PC-9 (cell line): ENCODE results near the gene NOX5. TPM values are rescaled to one million over a fixed set of nuclear protein-coding genes. Genes with fewer than 3 reads are reported as not detected.

Experiments
- BruUV-seq: library from RNA; stranded (reverse); fragments of 400-500 nt; replicated peaks from 2 replicates; lab custom pipeline; 2021; lab: Mats Ljungman, UMichigan
- CTCF ChIA-PET: fragments of 300-600 bp; sonication (Branson Sonifier 250); formaldehyde crosslinking; loops from one replicate; lab custom pipeline; 2022; ENCODE audit warnings: antibody characterized with exemption; lab: Charles Lee
- POLR2A ChIA-PET: fragments of 300-600 bp; sonication (Branson Sonifier 250); formaldehyde crosslinking; loops from one replicate; lab custom pipeline; 2022; ENCODE audit warnings: antibody characterized with exemption; ENCODE audit not compliant: unreplicated experiment; lab: Charles Lee
- DNase-seq, 2 experiments: peaks; one replicate each; pipeline versions ENCODE4 v3.0.0 to v3.0.0-alpha.2; 2015 to 2022; ENCODE audit warnings: mixed read lengths in 1 of 2
- H2AFZ ChIP-seq: fragments of 200-600 bp; sonication (generic); 2 replicates; pipeline ENCODE4 v1.8.1; 2017; ENCODE audit warnings: antibody characterized with exemption
- H3F3A ChIP-seq: fragments of 200-600 bp; sonication (generic); 2 replicates; pipeline ENCODE4 v1.8.1; 2017; ENCODE audit warnings: antibody characterized with exemption, mild to moderate bottlenecking, low read depth; ENCODE audit not compliant: insufficient read depth
- H3K27ac ChIP-seq: fragments of 200-600 bp; sonication (generic); 2 replicates; pipeline ENCODE4 v1.6.1; 2016; ENCODE audit warnings: mixed run types
- H3K27me3 ChIP-seq: fragments of 200-600 bp; sonication (generic); 2 replicates; pipeline ENCODE4 v1.6.1; 2016; ENCODE audit warnings: low read depth, mixed run types; ENCODE audit not compliant: insufficient read depth
- H3K36me3 ChIP-seq: fragments of 200-600 bp; sonication (generic); 2 replicates; pipeline ENCODE4 v1.6.1; 2016; ENCODE audit warnings: low read depth, mixed run types
- H3K4me1 ChIP-seq: fragments of 200-600 bp; sonication (generic); replicated peaks from 2 replicates; pipeline ENCODE4 v1.6.1; 2016; ENCODE audit warnings: mixed run types; ENCODE audit not compliant: insufficient read depth
- H3K4me2 ChIP-seq: fragments of 200-600 bp; sonication (generic); 2 replicates; pipeline ENCODE4 v1.6.1; 2017; ENCODE audit warnings: mixed run types
- H3K4me3 ChIP-seq: fragments of 200-600 bp; sonication (generic); 2 replicates; pipeline ENCODE4 v1.6.1; 2016; ENCODE audit warnings: mixed run types
- H3K79me2 ChIP-seq: fragments of 200-600 bp; sonication (generic); 2 replicates; pipeline ENCODE4 v1.6.1; 2017; ENCODE audit warnings: low read depth, mixed run types
- H3K9me2 ChIP-seq: fragments of 200-600 bp; sonication (generic); 2 replicates; pipeline ENCODE4 v1.8.1; 2017; ENCODE audit warnings: mild to moderate bottlenecking; ENCODE audit not compliant: insufficient read depth
- H3K9me3 ChIP-seq: fragments of 200-600 bp; sonication (generic); 2 replicates; pipeline ENCODE4 v1.8.1; 2016; ENCODE audit warnings: low read depth; ENCODE audit not compliant: insufficient read depth
- H4K20me1 ChIP-seq: fragments of 200-600 bp; sonication (generic); 2 replicates; pipeline ENCODE4 v1.8.1; 2017; ENCODE audit not compliant: insufficient read depth
- EZH2 ChIP-seq: fragments of 200-600 bp; sonication (generic); IDR thresholded peaks from 2 replicates; pipeline ENCODE4 v1.8.0; 2017; ENCODE audit warnings: antibody characterized with exemption, low read depth
- intact Hi-C: fragments of 100-400 bp; cut with micrococcal nuclease; formaldehyde crosslinking; loops from one replicate; pipeline ENCODE4 v1.10.0; 2022; ENCODE audit not compliant: unreplicated experiment
- total RNA-seq: library from RNA; stranded (reverse); gene quantifications from 2 replicates; pipeline ENCODE4 v1.2.3, GENCODE V29; 2021
- TF ChIP-seq, protein P1 (sequence below): fragments of 200-600 bp; sonication (generic); conservative IDR thresholded peaks from 2 replicates; pipeline ENCODE4 v1.6.1; 2017; ENCODE audit warnings: mixed run types, antibody characterized with exemption, mild to moderate bottlenecking, moderate library complexity

Gene NOX5
- total RNA-seq, 1 experiment from 2014 or later: 1.5 TPM

DNA sequence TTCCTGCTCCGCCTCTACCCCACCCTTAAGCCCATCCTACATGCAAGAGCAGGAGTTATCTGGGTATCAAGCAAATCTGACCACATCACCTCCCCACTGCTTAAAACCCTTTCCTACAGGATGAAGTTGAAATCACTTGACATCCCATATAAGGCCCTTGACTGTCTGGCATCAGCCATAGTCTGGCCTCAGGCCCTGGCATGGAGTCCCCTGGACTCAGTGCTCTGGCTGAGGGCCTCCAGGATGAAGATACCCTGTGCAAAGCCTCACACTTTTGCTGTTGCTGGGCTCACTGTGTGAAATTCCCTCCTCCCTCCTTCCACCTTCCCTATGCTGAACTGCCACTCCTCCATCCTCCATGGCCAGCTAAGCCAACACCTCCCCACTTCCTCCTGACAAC is 80.8 kb downstream of the NOX5 start:
- no peaks in the 10 kb centered on the region for H4K20me1 ChIP-seq
- peaks cover 43% of the 10 kb centered on the region for H3K4me1 ChIP-seq
- H3K36me3 ChIP-seq: no peaks in the 10 kb centered on the region
- no peaks in the 10 kb centered on the region for H3K9me2 ChIP-seq
- H3K9me3 ChIP-seq: no peaks in the 10 kb centered on the region
- CTCF ChIA-PET: interaction anchor here (0.8 kb wide), 1 partner anchor 129 kb away, joined by 4 read pairs; no protein-coding TSS in a partner anchor
- no peak for TF ChIP-seq EZH2
- TF ChIP-seq, protein P1, sequence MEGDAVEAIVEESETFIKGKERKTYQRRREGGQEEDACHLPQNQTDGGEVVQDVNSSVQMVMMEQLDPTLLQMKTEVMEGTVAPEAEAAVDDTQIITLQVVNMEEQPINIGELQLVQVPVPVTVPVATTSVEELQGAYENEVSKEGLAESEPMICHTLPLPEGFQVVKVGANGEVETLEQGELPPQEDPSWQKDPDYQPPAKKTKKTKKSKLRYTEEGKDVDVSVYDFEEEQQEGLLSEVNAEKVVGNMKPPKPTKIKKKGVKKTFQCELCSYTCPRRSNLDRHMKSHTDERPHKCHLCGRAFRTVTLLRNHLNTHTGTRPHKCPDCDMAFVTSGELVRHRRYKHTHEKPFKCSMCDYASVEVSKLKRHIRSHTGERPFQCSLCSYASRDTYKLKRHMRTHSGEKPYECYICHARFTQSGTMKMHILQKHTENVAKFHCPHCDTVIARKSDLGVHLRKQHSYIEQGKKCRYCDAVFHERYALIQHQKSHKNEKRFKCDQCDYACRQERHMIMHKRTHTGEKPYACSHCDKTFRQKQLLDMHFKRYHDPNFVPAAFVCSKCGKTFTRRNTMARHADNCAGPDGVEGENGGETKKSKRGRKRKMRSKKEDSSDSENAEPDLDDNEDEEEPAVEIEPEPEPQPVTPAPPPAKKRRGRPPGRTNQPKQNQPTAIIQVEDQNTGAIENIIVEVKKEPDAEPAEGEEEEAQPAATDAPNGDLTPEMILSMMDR: no peak
- no peak overlapping the region for H3K4me2 ChIP-seq
- no peaks in the 10 kb centered on the region for H3K79me2 ChIP-seq
- DNase-seq: no peak
- H3K27me3 ChIP-seq: no peaks in the 10 kb centered on the region
- POLR2A ChIA-PET: interaction anchor here (0.7 kb wide), 1 partner anchor 51 kb away, joined by 5 read pairs; no protein-coding TSS in a partner anchor
- intact Hi-C loops: no loop called here
- no peak overlapping the region for H3K4me3 ChIP-seq
- no peak overlapping the region for H3K27ac ChIP-seq
- peaks cover 27% of the 10 kb centered on the region for H3F3A ChIP-seq
- BruUV-seq: no TSS peak
- no peak overlapping the region for H2AFZ ChIP-seq

DNA sequence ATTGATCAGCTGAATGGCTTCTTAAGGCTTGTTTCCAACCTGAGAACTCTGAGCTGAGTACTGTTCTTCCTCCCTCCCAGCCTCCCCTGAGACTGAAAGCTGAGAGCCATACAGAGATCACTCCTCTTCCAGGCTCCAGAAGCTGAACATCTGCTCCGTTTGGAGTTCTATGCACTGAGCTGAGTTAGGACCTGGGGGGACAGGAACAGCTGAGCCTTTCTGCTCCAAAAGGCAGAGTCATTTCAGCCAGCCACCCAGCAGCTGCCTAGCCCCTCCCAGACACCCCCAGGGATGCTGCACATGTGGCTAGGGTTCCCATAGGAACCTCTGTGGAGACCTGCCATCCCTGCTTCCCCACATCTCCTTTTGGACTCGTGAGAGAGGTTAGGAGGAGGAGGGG is 81.7 kb downstream of the NOX5 start:
- Histone ChIP-seq H3K4me2 (no peak overlapping the region), H3K9me3 (no peaks in the 10 kb centered on the region), H3K27me3 (no peaks in the 10 kb centered on the region), H3K4me1 (peaks cover 33% of the 10 kb centered on the region), H3K9me2 (no peaks in the 10 kb centered on the region), H4K20me1 (no peaks in the 10 kb centered on the region), H3K4me3 (no peak overlapping the region), H3F3A (peaks cover 23% of the 10 kb centered on the region), H3K27ac (no peak overlapping the region), H3K36me3 (no peaks in the 10 kb centered on the region), H2AFZ (no peak overlapping the region), H3K79me2 (no peaks in the 10 kb centered on the region)
- DNase-seq: no peak
- intact Hi-C loops: no loop called here
- POLR2A ChIA-PET: interaction anchor here (0.6 kb wide), 1 partner anchor 356 kb away, joined by 4 read pairs; the partner anchor contains the start of gene RPLP1
- no peak for TF ChIP-seq EZH2
- TF ChIP-seq, protein P1: no peak
- no TSS peak for BruUV-seq
- CTCF ChIA-PET: no interaction called here

DNA sequence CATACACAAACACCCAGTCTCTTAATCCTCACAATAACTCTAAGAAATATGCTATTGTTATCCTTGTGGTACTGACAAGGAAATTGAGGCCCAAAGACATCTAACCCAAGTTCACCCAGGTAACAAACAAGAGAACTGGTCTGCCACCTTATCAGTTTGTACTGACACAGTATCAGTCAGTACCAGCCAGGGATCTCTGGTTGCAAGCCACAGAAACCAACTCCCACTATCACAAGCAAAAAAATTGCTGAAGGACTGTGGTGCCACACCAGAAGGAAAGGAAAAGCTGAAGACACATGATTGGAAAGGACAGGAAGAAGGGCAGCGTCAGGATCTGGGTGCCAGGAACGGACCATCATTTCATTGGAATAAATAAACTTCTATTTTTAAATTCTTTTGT is 82.1 kb downstream of the NOX5 start:
- Histone ChIP-seq H3K27ac (no peak overlapping the region), H3K4me2 (no peak overlapping the region), H3K36me3 (no peaks in the 10 kb centered on the region), H3K4me3 (no peak overlapping the region), H3K79me2 (no peaks in the 10 kb centered on the region), H2AFZ (no peak overlapping the region), H3K9me2 (no peaks in the 10 kb centered on the region), H4K20me1 (no peaks in the 10 kb centered on the region), H3K9me3 (no peaks in the 10 kb centered on the region), H3K4me1 (peaks cover 29% of the 10 kb centered on the region), H3F3A (peaks cover 19% of the 10 kb centered on the region), H3K27me3 (no peaks in the 10 kb centered on the region)
- ChIA-PET CTCF (no interaction called here), POLR2A (no interaction called here)
- DNase-seq: no peak
- intact Hi-C loops: no loop called here
- no TSS peak for BruUV-seq
- TF ChIP-seq EZH2: no peak
- TF ChIP-seq, protein P1: no peak
